GM12892 (cell line): ENCODE results near the gene PRM1.
"Not testable (repeated sequence)": the region's sequence is repeated elsewhere in the genome, so short reads cannot be mapped to it uniquely, and the experiment has no call there.

ENCODE experiments used
- DNase-seq: peaks from one replicate; pipeline ENCODE4 v3.0.0; 2011; ENCODE audit not compliant: insufficient read length
- FAIRE-seq: peaks from 2 replicates; lab custom pipeline; 2011; peaks lifted over from hg19 to GRCh38; lab: Jason Lieb, UNC
- POLR2A ChIP-seq: IDR thresholded peaks from 2 replicates; pipeline ENCODE4 v1.6.1; 2011; ENCODE audit warnings: low read depth, low read length, control low read depth
- POLR2AphosphoS5 ChIP-seq: IDR thresholded peaks from 2 replicates; pipeline ENCODE4 v1.6.1; 2011; ENCODE audit warnings: low read depth, low read length, control low read depth
- TAF1 ChIP-seq: IDR thresholded peaks from 2 replicates; pipeline ENCODE4 v1.6.1; 2011; ENCODE audit warnings: low read depth, mild to moderate bottlenecking, control low read depth, low read length, borderline replicate concordance

Gene PRM1

GRCh38 chr16:11301645-11302501 is 20.7 kb upstream of the PRM1 start:
- no peak for DNase-seq
- no peak for FAIRE-seq
- TF ChIP-seq POLR2AphosphoS5 (no peak), POLR2A (no peak), TAF1 (no peak)

- no peak for DNase-seq
- no peak for FAIRE-seq
- TF ChIP-seq POLR2AphosphoS5, result no peak
- TF ChIP-seq POLR2A, result no peak
- no peak for TF ChIP-seq TAF1
Measured at GRCh38 chr16:11300560-11300892, 19.4 kb upstream of the PRM1 start.

DNA sequence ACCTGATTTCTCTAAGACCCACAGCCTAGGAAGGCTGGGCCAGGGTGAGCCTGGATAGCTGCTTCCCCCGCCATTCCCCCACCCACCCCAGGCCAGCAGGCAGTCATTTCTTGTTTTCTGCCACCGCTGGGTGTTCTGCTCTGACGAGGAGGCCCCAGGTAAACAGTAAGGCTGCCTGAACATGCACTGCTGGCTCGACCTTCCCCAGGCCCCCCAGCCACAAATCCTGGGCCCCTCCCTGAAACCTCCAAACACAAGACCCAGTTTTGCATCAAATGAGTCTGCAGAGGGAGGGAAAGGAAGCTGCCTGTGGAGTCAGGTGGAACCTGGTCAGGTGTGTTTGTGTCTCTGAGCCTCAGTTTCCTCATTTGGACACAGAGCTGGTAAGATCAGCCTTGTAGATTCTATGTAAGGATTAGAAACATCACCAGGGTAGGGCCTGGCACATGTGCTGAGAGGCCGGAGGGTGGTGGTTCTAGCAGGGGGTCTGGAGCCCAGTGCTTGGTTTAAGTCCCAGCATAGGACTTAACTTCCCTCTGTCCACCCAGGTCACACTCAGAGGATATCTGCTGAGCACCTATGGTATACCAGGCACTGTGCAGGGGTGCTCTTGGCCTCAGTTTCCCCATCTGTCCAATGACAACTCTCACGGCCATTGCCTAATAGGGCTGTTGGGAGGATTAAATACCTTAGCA is 18.9 kb upstream of the PRM1 start:
- no peak for FAIRE-seq

DNA sequence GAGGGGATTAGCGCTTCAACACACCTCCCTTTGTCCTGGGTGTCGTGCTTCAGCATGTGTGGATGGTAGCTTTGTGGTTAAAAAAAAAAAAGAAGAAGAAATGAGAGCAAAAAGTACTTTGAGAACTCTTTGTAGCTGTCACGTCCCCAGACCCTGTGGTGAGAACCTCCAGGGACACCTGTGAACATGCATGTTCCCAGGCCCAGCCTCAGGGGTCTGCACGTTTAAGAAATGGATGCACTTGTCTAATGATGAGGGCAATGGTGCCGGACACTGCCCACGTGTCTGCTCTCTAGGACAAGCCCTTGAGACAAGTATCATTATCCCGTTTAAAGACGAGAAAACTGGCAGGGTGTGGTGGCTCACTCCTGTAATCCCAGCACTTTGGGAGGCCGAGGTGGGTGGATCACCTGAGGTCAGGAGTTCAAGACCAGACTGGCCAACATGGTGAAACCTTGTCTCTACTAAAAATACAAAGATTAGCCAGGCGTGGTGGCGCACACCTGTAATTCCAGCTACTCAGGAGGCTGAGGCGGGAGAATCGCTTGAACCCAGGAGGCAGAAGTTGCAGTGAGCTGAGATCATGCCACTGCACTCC is 17.9 kb upstream of the PRM1 start:
- FAIRE-seq, result peak; percentile 46
- DNase-seq, result not testable (repeated sequence)

More for the DNA sequence above, 18.9 kb upstream of the PRM1 start:
- DNase-seq, result no peak
- TF ChIP-seq POLR2AphosphoS5, result no peak

- TF ChIP-seq TAF1, result no peak
- TF ChIP-seq POLR2A, result no peak
- no peak for TF ChIP-seq POLR2AphosphoS5
- peak; percentile 17 for FAIRE-seq
- DNase-seq, result no peak
Measured at GRCh38 chr16:11298143-11298900, 17.2 kb upstream of the PRM1 start.

DNA sequence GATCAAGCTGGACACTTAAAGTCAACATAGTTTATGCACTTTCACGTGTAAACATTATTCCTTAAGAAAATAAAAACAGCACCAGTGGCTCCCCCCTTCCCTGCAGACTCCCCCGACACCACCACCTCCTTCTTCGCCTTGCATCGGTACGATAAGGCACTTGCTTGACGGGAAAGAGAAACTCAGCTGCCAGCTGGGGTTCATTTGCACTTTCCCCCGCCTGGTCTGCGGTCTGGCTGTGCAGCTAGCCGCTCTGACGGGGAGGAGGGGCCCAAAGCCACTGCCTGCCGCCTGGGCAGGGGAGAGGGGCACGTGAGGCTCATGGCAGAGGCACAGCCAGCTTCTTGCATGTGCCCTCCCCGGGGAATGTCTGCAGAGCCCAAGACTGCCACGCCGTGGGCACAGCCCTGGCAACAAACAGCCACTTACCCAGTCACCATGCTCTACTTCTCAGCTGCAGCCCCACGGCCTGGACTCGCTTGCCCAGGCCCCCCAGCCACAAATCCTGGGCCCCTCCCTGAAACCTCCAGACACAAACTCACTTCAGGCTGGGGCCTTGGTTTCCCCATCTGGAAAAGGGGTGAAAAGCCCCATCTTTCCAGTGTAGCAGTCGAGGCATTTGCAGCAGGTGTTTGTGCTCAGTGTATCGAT is 16.5 kb upstream of the PRM1 start:
- FAIRE-seq (peak; percentile 89), DNase-seq (peak; percentile 70)
- TF ChIP-seq POLR2AphosphoS5 (peak; percentile 42; the same call in 1 of the 2 replicates), POLR2A (no peak)

DNA sequence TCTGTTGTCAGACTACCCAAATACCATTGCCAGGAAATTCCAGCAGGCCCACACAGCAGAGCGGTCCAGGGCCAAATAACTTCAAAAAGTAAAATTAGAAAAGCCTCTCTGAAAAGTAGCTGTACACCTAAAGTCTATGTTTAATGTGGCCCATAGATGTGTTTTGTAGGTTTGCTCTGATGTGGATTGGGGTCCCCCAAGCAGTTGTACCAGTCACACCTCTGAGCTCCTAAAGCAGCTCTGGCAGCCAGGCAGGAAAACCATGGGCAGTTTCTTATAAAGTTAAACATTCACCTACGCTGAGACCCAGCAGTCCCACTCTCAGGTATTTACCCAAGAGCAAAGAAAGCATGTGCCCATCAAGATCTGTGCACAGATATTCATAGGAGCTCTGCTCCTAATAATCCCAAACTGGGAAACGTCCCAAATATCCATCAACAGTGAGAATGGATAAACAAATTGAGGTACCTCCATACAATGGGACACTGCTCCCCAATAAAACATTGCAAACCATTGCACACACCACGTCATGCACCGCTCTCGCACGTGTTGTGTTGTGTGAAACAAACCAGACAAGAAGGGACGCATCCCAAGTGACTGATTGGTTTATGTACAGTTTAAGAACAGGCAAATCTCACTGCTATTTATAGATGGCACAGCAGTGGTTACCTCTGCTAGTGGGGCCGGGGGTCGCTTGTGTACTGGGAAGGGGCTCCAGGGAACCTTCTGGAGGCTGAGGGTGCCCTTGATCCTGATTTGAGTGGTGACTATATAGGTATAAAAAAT is 15.8 kb upstream of the PRM1 start:
- DNase-seq, result no peak
- FAIRE-seq, result peak; percentile 74
- TF ChIP-seq POLR2AphosphoS5 (no peak), TAF1 (no peak), POLR2A (no peak)

- FAIRE-seq, result no peak
- DNase-seq, result no peak
- TF ChIP-seq POLR2A (no peak), POLR2AphosphoS5 (no peak), TAF1 (no peak)
Measured at GRCh38 chr16:11296351-11296705, 15.2 kb upstream of the PRM1 start.

DNA sequence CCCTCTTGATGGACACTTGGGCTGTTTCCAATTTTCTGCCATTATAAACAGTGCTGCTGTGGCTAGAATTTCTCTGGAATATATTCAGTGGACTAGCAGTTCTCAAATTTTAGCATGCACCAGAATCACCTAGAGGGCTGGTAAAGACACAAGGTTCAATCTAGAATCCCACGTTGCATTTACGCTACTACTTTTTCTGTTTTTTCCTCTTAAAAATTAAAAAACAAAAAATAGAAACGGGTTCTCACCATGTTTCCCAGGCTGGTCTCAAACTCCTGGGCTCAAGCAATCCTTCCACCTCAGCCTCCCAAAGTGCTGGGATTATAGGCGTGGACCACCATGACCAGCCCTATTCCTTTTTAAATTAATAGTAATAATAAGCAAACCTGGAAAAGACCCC is 14.5 kb upstream of the PRM1 start:
- no peak for DNase-seq
- no peak for FAIRE-seq
- TF ChIP-seq TAF1 (no peak), POLR2A (no peak), POLR2AphosphoS5 (no peak)

DNA sequence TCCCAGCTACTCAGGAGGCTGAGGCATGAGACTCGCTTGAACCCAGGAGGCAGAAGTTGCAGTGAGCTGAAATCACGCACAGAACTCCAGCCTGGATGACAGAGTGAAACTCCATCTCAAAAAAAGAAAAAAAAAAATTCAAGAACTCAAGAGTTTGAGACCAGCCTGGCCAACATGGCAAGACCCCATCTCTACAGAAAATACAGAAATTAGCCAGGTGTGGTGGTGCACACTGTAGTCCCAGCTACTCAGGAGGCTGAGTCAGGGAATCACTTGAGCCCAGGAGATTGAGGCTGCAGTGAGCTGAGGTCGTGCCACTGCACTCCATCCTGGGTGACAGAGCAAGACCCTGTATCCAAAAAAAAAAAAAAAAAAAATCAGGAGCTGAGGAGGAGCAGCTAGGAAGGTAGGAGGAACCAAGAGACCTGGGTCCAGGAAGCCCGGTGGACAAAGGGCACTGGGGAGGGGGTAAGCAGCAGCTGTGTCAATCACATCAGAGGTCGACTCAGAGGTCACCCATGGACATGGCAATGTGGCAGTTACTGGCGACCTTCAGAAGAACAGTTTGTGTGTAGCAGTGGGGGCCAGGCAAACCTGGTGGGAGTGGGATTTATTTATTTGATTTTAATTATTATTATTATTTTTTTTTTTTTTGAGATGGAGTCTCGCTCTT is 11.1 kb upstream of the PRM1 start:
- DNase-seq, result no peak
- no peak for TF ChIP-seq POLR2A
- no peak for TF ChIP-seq POLR2AphosphoS5
- TF ChIP-seq TAF1, result no peak
- no peak for FAIRE-seq
